Loucy (cell line): ENCODE data around the gene TUBB3.

Source experiments
- H2AFZ ChIP-seq: fragments of 200-600 bp; sonication (generic); 2 replicates; pipeline ENCODE4 v1.6.0; 2016; ENCODE audit warnings: antibody characterized with exemption, mild to moderate bottlenecking, low read length, moderate library complexity
- H3F3A ChIP-seq: fragments of 200-600 bp; 2 replicates; pipeline ENCODE4 v1.6.0; 2016; ENCODE audit warnings: antibody characterized with exemption, low read depth, mild to moderate bottlenecking
- H3K27me3 ChIP-seq: fragments of 200-600 bp; sonication (generic); 2 replicates; pipeline ENCODE4 v1.6.1; 2014; ENCODE audit warnings: low read length, mild to moderate bottlenecking; ENCODE audit not compliant: insufficient read depth, poor library complexity, severe bottlenecking
- H3K36me3 ChIP-seq: fragments of 200-600 bp; sonication (generic); 2 replicates; pipeline ENCODE4 v1.6.1; 2016; ENCODE audit warnings: low read length; ENCODE audit not compliant: insufficient read depth
- H3K4me1 ChIP-seq: fragments of 200-600 bp; sonication (generic); 2 replicates; pipeline ENCODE4 v1.5.1; 2014; ENCODE audit warnings: low read length, mild to moderate bottlenecking; ENCODE audit not compliant: insufficient read depth, poor library complexity, severe bottlenecking
- H3K4me2 ChIP-seq: fragments of 200-600 bp; sonication (generic); 2 replicates; pipeline ENCODE4 v1.6.0; 2014; ENCODE audit warnings: antibody characterized with exemption, low read length, low read depth, mild to moderate bottlenecking; ENCODE audit not compliant: poor library complexity, severe bottlenecking
- H3K4me3 ChIP-seq: fragments of 200-600 bp; sonication (generic); 2 replicates; pipeline ENCODE4 v1.5.1; 2014; ENCODE audit warnings: low read length, mild to moderate bottlenecking, mixed read lengths; ENCODE audit not compliant: poor library complexity, severe bottlenecking
- H3K79me2 ChIP-seq: fragments of 200-600 bp; sonication (generic); 2 replicates; pipeline ENCODE4 v1.6.1; 2014; ENCODE audit warnings: low read length; ENCODE audit not compliant: insufficient read depth
- H3K9ac ChIP-seq: fragments of 200-600 bp; sonication (generic); 2 replicates; pipeline ENCODE4 v1.6.0; 2014; ENCODE audit warnings: mild to moderate bottlenecking, low read depth, low read length, moderate library complexity; ENCODE audit not compliant: poor library complexity, severe bottlenecking
- H3K9me2 ChIP-seq: fragments of 200-600 bp; sonication (generic); replicated peaks from 2 replicates; pipeline ENCODE4 v1.6.1; 2016; ENCODE audit warnings: low read depth, low read length, mixed read lengths
- H3K9me3 ChIP-seq: fragments of 200-600 bp; sonication (generic); 2 replicates; pipeline ENCODE4 v1.6.1; 2014; ENCODE audit warnings: mild to moderate bottlenecking, antibody characterized with exemption, low read length, low read depth; ENCODE audit not compliant: insufficient read depth
- H4K20me1 ChIP-seq: fragments of 200-600 bp; sonication (generic); 2 replicates; pipeline ENCODE4 v1.6.0; 2014; ENCODE audit warnings: antibody characterized with exemption, low read length, mild to moderate bottlenecking; ENCODE audit not compliant: insufficient read depth, poor library complexity, severe bottlenecking
- EZH2phosphoT487 ChIP-seq: fragments of 200-600 bp; IDR thresholded peaks from 2 replicates; pipeline ENCODE4 v1.6.1; 2018; ENCODE audit warnings: antibody characterized with exemption, mild to moderate bottlenecking, moderate library complexity, borderline replicate concordance
- TF ChIP-seq, protein P1 (sequence below): fragments of 200-600 bp; sonication (generic); conservative IDR thresholded peaks from 2 replicates; pipeline ENCODE4 v1.5.1; 2014; ENCODE audit warnings: mild to moderate bottlenecking, antibody characterized with exemption, low read length

The TUBB3 gene

GRCh38 chr16:89936981-89937380, 13.8 kb downstream of the TUBB3 start:
- Histone ChIP-seq H3K27me3 (no peaks in the 10 kb centered on the region), H3K9me2 (no peaks in the 10 kb centered on the region), H3K36me3 (no peaks in the 10 kb centered on the region), H3K4me2 (no peak overlapping the region), H3K4me1 (no peaks in the 10 kb centered on the region), H3K9me3 (no peaks in the 10 kb centered on the region), H3F3A (no peaks in the 10 kb centered on the region), H3K79me2 (no peaks in the 10 kb centered on the region), H3K4me3 (no peak overlapping the region), H3K9ac (no peak overlapping the region), H2AFZ (no peak overlapping the region), H4K20me1 (no peaks in the 10 kb centered on the region)
- TF ChIP-seq EZH2phosphoT487: no peak
- TF ChIP-seq, protein P1, sequence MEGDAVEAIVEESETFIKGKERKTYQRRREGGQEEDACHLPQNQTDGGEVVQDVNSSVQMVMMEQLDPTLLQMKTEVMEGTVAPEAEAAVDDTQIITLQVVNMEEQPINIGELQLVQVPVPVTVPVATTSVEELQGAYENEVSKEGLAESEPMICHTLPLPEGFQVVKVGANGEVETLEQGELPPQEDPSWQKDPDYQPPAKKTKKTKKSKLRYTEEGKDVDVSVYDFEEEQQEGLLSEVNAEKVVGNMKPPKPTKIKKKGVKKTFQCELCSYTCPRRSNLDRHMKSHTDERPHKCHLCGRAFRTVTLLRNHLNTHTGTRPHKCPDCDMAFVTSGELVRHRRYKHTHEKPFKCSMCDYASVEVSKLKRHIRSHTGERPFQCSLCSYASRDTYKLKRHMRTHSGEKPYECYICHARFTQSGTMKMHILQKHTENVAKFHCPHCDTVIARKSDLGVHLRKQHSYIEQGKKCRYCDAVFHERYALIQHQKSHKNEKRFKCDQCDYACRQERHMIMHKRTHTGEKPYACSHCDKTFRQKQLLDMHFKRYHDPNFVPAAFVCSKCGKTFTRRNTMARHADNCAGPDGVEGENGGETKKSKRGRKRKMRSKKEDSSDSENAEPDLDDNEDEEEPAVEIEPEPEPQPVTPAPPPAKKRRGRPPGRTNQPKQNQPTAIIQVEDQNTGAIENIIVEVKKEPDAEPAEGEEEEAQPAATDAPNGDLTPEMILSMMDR: no peak

DNA sequence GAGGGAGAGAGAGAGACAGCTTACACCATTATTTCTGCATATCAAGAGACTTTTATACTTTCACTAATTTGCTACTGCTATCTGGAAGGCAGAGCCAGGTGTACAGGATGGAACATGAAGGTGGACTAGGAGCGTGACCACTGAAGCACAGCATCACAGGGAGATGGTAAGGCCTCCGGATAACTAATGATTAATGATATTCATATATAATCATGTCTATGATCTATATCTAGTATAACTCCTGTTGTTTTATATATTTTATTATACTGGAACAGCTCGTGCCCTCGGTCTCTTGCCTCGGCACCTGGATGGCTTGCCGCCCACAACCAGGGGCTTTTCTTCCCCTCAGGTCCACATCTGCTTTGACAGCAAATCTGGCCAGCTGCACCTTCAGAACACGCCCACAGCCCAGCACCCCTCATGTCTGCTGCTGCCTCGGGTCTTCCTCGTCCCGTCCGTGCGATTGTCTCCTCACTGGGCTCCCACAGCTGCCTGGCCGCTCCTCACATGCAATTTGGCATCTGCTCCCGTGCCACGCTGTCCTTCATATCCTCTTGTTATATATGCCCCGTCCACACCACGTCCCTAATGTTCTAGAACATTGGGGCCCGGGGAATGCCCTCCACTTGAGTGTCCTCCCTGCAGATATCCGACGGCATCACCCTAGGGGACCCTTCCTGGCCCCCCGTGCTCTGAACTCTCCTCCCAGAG, 15.2 kb downstream of the TUBB3 start:
- no peaks in the 10 kb centered on the region for H3K4me1 ChIP-seq
- no peaks in the 10 kb centered on the region for H3K9me3 ChIP-seq
- no peak overlapping the region for H3K9ac ChIP-seq
- no peaks in the 10 kb centered on the region for H3F3A ChIP-seq
- no peak overlapping the region for H3K4me2 ChIP-seq
- no peak overlapping the region for H2AFZ ChIP-seq
- H3K4me3 ChIP-seq: no peak overlapping the region
- H3K9me2 ChIP-seq: no peaks in the 10 kb centered on the region
- H3K79me2 ChIP-seq: no peaks in the 10 kb centered on the region
- no peaks in the 10 kb centered on the region for H3K36me3 ChIP-seq
- H4K20me1 ChIP-seq: no peaks in the 10 kb centered on the region
- H3K27me3 ChIP-seq: no peaks in the 10 kb centered on the region
- TF ChIP-seq, protein P1: no peak
- TF ChIP-seq EZH2phosphoT487: no peak

DNA sequence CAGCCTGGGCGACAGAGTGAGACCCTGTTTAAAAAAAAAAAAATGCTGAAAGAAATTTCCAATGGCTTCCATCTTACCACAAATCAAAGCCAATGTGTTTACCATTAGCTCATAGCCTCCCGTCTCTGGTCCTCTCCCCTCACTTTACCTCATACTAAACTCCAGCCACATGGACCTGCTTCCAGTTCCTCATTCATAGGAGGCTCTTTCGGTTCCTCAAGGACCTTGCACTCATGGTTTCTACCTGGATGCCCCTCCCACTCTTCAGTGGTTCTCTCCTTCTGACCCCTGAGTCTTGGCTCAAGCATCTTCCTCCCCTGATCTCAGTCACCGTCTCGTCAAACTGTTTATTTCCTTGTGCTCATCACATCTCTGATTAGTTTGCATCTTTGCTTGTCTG, 21.6 kb downstream of the TUBB3 start:
- Histone ChIP-seq H3K4me1 (no peaks in the 10 kb centered on the region), H3K4me2 (no peak overlapping the region), H3K9me2 (no peaks in the 10 kb centered on the region), H4K20me1 (peaks cover 3% of the 10 kb centered on the region), H3K9me3 (no peaks in the 10 kb centered on the region), H2AFZ (no peak overlapping the region), H3K27me3 (no peaks in the 10 kb centered on the region), H3K4me3 (no peak overlapping the region), H3K79me2 (no peaks in the 10 kb centered on the region), H3K36me3 (no peaks in the 10 kb centered on the region), H3F3A (no peaks in the 10 kb centered on the region), H3K9ac (no peak overlapping the region)
- TF ChIP-seq EZH2phosphoT487: no peak
- TF ChIP-seq, protein P1: no peak
